ENCODE results near the gene SLCO4A1. TPM values are rescaled to one million over a fixed set of nuclear protein-coding genes. Genes with fewer than 3 reads are reported as not detected.

Gene SLCO4A1
- total RNA-seq, 1 donor from 2014 or later: 12.1 TPM

DNA sequence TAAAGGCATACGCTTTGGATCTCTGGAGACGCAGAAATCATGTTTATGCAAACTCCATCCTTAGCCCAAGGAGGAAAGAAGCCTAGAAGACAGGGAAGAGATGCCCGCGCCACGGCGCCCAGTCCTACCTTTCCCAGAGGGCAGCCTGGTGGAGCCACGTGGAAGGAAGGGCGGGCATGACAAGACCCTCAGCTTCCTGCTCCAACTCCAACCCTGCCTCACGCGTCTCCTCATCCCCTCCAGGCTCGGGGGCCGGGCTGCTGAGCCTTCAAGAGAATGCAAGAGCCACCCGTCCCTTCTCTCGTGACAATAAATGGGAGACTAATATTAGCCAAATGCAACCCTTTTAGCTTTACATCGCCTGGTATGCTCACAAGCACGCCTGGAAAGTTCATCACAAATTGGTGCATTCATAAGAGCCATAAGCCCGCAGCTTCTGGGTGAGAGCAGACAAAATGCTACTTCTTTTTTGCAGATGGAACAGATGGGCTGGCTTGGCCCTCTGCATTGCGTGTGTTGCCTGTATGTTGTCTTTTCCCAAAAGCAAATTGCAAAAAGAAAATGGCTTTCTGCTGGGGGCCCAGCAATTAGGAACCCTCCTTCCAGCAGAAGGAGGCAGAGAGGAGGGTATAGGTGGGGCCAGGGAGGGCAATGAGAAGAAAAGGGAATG lies 58.1 kb downstream of the SLCO4A1 start:
- intact Hi-C loops (cut with DNase I): no loop called here
- no peak for DNase-seq
- no peak for ATAC-seq (ENCODE audit: poor library complexity)

GRCh38 chr20:62701161-62702012 lies 59.1 kb downstream of the SLCO4A1 start:
- DNase-seq (no peak), ATAC-seq (ENCODE audit: poor library complexity) (no peak)
- intact Hi-C loops (cut with DNase I): no loop called here

DNA sequence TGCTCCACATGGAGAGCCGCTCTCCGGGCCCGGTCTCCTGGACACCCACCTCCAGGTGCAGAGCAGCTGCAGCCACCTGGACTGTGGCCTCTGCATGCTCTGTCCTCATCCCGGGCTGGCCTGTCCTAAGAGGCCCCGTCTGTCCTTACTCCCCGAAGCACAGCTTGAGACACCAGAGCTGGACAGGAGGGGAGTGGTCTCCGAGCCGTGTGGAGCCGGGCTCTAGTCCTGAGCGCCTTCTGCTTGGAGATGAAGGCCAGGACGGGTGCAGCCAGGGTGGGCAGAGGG lies 59.7 kb downstream of the SLCO4A1 start:
- intact Hi-C loops (cut with DNase I): no loop called here
- DNase-seq: no peak
- no peak for ATAC-seq (ENCODE audit: poor library complexity)

- ATAC-seq (ENCODE audit: poor library complexity): no peak
- intact Hi-C loops (cut with DNase I): no loop called here
- no peak for DNase-seq
Observed at GRCh38 chr20:62702895-62703852, 60.9 kb downstream of the SLCO4A1 start.

GRCh38 chr20:62703853-62704228 lies 61.5 kb downstream of the SLCO4A1 start:
- ATAC-seq (ENCODE audit: poor library complexity) (no peak), DNase-seq (no peak)
- intact Hi-C loops (cut with DNase I): no loop called here

DNA sequence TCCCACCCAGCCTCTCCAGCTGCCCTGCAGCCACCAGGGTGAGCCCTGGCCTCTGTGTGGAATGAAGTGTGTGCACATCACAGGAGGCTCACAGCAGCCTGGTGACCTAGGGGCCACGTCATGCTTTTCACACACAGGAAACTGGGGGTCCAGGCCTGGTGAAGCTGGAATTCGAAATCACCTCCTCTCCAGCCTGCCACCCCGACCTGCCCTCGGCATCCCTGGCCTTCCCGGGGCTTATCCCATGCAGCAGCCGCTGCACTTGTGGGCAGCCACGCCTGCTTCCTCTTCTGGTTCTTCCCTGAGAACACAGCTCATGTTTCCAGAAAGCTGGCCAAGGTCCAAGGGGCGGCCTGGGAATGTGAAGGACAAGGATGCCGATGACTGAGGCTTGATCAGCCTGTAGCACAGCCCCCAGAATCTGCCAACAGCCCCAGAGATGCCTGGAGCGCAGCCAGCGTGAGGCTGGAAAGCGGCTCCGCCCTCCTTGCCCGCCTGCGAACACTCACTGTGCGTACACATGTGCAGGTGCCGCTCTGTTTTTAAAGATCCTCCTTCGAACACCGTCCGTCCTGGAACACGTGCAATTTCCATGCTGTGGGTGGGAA lies 62.1 kb downstream of the SLCO4A1 start:
- ATAC-seq (ENCODE audit: poor library complexity) (peak; percentile 81), DNase-seq (peak; percentile 91)
- intact Hi-C loops (cut with DNase I): no loop called here

GRCh38 chr20:62705627-62706026 lies 63.3 kb downstream of the SLCO4A1 start:
- ATAC-seq (ENCODE audit: poor library complexity) (no peak), DNase-seq (no peak)
- intact Hi-C loops (cut with DNase I): no loop called here

GRCh38 chr20:62706344-62706743 lies 64.0 kb downstream of the SLCO4A1 start:
- DNase-seq: no peak
- intact Hi-C loops (cut with DNase I): no loop called here
- no peak for ATAC-seq (ENCODE audit: poor library complexity)

- DNase-seq (no peak), ATAC-seq (ENCODE audit: poor library complexity) (no peak)
- intact Hi-C loops (cut with DNase I): no loop called here
Observed at GRCh38 chr20:62706857-62707256, 64.6 kb downstream of the SLCO4A1 start.

DNA sequence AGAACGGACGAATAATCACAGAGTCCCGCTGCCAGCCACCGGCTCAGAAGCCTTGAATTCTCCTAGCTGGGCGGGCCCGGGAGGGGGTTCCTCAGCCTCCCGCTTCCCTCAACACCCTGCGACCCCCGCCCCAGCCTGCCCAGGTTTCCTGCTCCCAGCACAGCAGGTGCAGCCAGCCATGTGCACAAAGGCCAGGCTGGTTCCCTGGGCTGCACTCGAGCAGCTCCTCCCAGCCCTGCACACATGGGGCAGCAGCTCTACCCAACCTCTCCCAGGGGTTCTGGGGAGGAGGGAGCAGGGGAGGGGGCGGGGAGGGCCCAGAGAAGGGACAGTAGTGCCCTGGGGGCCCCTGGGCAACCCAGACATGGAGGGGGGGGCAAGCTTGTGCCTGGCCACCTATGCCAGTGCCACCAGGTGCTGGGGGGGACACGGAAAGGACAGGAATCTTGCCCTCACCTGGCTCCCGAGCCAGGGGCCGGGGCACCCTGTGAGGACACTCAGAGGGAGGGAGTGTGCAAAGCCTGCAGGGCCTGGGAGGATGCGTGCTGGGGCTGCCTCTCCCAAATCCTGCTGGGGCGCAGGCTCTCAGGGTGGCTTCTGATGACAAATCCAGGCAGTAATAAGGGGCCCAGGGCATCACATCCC lies 65.1 kb downstream of the SLCO4A1 start:
- DNase-seq (peak; percentile 20), ATAC-seq (ENCODE audit: poor library complexity) (no peak)
- intact Hi-C loops (cut with DNase I): no loop called here

GRCh38 chr20:62707921-62708521 lies 65.7 kb downstream of the SLCO4A1 start:
- DNase-seq (peak; percentile 17), ATAC-seq (ENCODE audit: poor library complexity) (no peak)
- intact Hi-C loops (cut with DNase I): no loop called here

GRCh38 chr20:62708591-62709536 lies 66.6 kb downstream of the SLCO4A1 start, which contains the start of gene NTSR1:
Gene NTSR1 (plus strand): TSS chr20:62708836. CDS start chr20:62709208, 372 bp downstream.
- DNase-seq: peak; percentile 32
- no peak for ATAC-seq (ENCODE audit: poor library complexity)
- intact Hi-C loops (cut with DNase I): no loop called here

DNA sequence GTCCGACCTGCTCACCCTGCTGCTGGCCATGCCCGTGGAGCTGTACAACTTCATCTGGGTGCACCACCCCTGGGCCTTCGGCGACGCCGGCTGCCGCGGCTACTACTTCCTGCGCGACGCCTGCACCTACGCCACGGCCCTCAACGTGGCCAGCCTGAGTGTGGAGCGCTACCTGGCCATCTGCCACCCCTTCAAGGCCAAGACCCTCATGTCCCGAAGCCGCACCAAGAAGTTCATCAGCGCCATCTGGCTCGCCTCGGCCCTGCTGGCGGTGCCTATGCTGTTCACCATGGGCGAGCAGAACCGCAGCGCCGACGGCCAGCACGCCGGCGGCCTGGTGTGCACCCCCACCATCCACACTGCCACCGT lies 67.2 kb downstream of the SLCO4A1 start:
- ATAC-seq (ENCODE audit: poor library complexity) (no peak), DNase-seq (no peak)
- intact Hi-C loops (cut with DNase I): no loop called here

- intact Hi-C loops (cut with DNase I): no loop called here
Observed at GRCh38 chr20:62710221-62710885, 68.0 kb downstream of the SLCO4A1 start.

GRCh38 chr20:62710886-62711702 lies 68.8 kb downstream of the SLCO4A1 start:
- ATAC-seq (ENCODE audit: poor library complexity): no peak
- intact Hi-C loops (cut with DNase I): no loop called here
- no peak for DNase-seq

More at GRCh38 chr20:62710221-62710885, 68.0 kb downstream of the SLCO4A1 start:
- DNase-seq (no peak), ATAC-seq (ENCODE audit: poor library complexity) (no peak)

DNA sequence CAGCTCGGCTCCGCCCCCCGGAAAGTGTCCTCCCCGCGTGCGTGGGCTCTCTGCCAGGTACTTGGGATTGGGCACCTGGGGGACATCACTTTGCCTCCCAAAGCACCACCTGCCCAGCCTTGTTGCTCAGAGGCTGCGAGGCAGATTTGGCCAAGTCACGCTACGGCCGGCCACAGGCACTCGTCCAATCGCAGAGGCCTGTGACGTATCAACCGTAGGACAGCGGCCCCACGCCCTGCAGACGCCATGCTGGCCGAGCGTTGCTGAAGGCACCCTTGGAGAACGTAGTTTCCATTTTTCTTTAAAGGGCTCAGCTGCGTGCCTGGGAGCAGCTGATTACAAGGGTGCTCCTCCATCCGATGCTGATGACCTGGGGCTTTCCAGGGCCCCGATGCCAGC lies 69.4 kb downstream of the SLCO4A1 start:
- no peak for DNase-seq
- no peak for ATAC-seq (ENCODE audit: poor library complexity)
- intact Hi-C loops (cut with DNase I): no loop called here
